ENCODE results near the gene FHIT. TPM values are rescaled to one million over a fixed set of nuclear protein-coding genes. Genes with fewer than 3 reads are reported as not detected.

Gene FHIT
- polyA plus RNA-seq, 1 of the 3 experiments (the other 2 are of a cell fraction): 0.41 TPM

- H3K9me2 ChIP-seq: no peaks in the 10 kb centered on the region
- TF ChIP-seq FOXM1 (IDR thresholded peaks at IDR 0.05; ENCODE audit: low read depth): no peak
- TF ChIP-seq GATA2 (CRISPR knock-in tag; IDR thresholded peaks at IDR 0.05): no peak
- no peak for TF ChIP-seq SMC3 (IDR thresholded peaks at IDR 0.05; ENCODE audit: low read depth, low read length)
- TF ChIP-seq YY1 (IDR thresholded peaks at IDR 0.05; ENCODE audit: low read depth): no peak
- TF ChIP-seq POLR2AphosphoS5 (IDR thresholded peaks at IDR 0.05; ENCODE audit: low read depth, low read length): no peak
- TF ChIP-seq RAD21 (IDR thresholded peaks at IDR 0.05; ENCODE audit: low read length): no peak
- TF ChIP-seq RCOR1 (IDR thresholded peaks at IDR 0.05; ENCODE audit: low read length): no peak
- no peak for TF ChIP-seq USF2 (IDR thresholded peaks at IDR 0.05; ENCODE audit: borderline replicate concordance, low read depth, low read length)
- TF ChIP-seq CTCF (IDR thresholded peaks at IDR 0.05): no peak
- TF ChIP-seq USF1 (IDR thresholded peaks at IDR 0.05; ENCODE audit: borderline replicate concordance, low read depth): no peak
- TF ChIP-seq TEAD4 (IDR thresholded peaks at IDR 0.05; ENCODE audit: borderline replicate concordance, insufficient read depth): no peak
- no peak for TF ChIP-seq TCF12 (IDR thresholded peaks at IDR 0.05)
- TF ChIP-seq SIN3A (IDR thresholded peaks at IDR 0.05; ENCODE audit: borderline replicate concordance, low read depth, low read length): no peak
- TF ChIP-seq PBX3 (IDR thresholded peaks at IDR 0.05): no peak
- TF ChIP-seq FOXJ3 (CRISPR knock-in tag; IDR thresholded peaks at IDR 0.05): no peak
- no peak for TF ChIP-seq JUND (IDR thresholded peaks at IDR 0.05)
- no peak for TF ChIP-seq CHD2 (IDR thresholded peaks at IDR 0.05; ENCODE audit: low read length, partially characterized antibody)
- no peak for TF ChIP-seq NFIC (IDR thresholded peaks at IDR 0.05; ENCODE audit: borderline replicate concordance)
- no peaks in the 10 kb centered on the region for H3K79me2 ChIP-seq (ENCODE audit: insufficient read depth)
- H3K27me3 ChIP-seq (ENCODE audit: insufficient read depth): no peaks in the 10 kb centered on the region
- no peaks in the 10 kb centered on the region for H3K9me3 ChIP-seq
- no peak overlapping the region for H3K27ac ChIP-seq (ENCODE audit: low read depth in 2 of 2, low read length in 1 of 2)
- H3K9ac ChIP-seq: no peak overlapping the region
- POLR2A ChIA-PET: no interaction called here
- CTCF ChIA-PET: no interaction called here
- no peak overlapping the region for H3K4me3 ChIP-seq (ENCODE audit: low read depth in 2 of 2, low read length in 1 of 2)
- no peaks in the 10 kb centered on the region for H3F3A ChIP-seq (replicated peaks; ENCODE audit: insufficient read depth)
- H3K4me1 ChIP-seq (ENCODE audit: control insufficient read depth in 1 of 2, insufficient read depth in 2 of 2, low read depth in 1 of 2, low read length in 1 of 2): no peaks in the 10 kb centered on the region
- no peaks in the 10 kb centered on the region for H4K20me1 ChIP-seq (ENCODE audit: insufficient read depth)
- no peaks in the 10 kb centered on the region for H3K36me3 ChIP-seq (replicated peaks in 1 of 2; ENCODE audit: control insufficient read depth in 1 of 2, insufficient read depth in 2 of 2, low read length in 1 of 2)
- H3K4me2 ChIP-seq: no peak overlapping the region
- DNase-seq: no peak
- no peak overlapping the region for H2AFZ ChIP-seq (ENCODE audit: low read depth)
Observed at GRCh38 chr3:60274646-60275045, 976.6 kb downstream of the FHIT start.
